GM12878 (cell line): ENCODE data around the gene REEP5. TPM values are rescaled to one million over a fixed set of nuclear protein-coding genes. Genes with fewer than 3 reads are reported as not detected.

Experiments
- ATAC-seq: fragments of 200-7000 bp; cut with Tn5 transposase; 3 replicates; pipeline ENCODE4 v1.9.1; 2020; ENCODE audit warnings: mild to moderate bottlenecking, moderate library complexity
- BruUV-seq: library from RNA; stranded (reverse); fragments of 400-500 nt; replicated peaks from 2 replicates; lab custom pipeline; 2021; lab: Mats Ljungman, UMichigan
- CTCF ChIA-PET: fragments of 300-600 bp; sonication (Branson Sonifier 250); formaldehyde crosslinking; extraction: SDS; loops from one replicate; lab custom pipeline; 2021; ENCODE audit warnings: inconsistent platforms; lab: Yijun Ruan, JAX
- POLR2A ChIA-PET: fragments of 350-600 bp; formaldehyde crosslinking; extraction: SDS; loops from one replicate; lab custom pipeline; 2021; ENCODE audit warnings: inconsistent platforms; lab: Charles Lee
- RAD21 ChIA-PET: fragments of 300-600 bp; sonication (Branson Sonifier 250); formaldehyde crosslinking; loops from one replicate; lab custom pipeline; 2023; ENCODE audit warnings: antibody characterized with exemption; ENCODE audit not compliant: unreplicated experiment; lab: Charles Lee
- SMC1A ChIA-PET: fragments of 300-600 bp; sonication (Branson Sonifier 250); formaldehyde crosslinking; loops from one replicate; lab custom pipeline; 2023; ENCODE audit not compliant: unreplicated experiment, uncharacterized antibody; lab: Charles Lee
- DNase-seq: peaks from one replicate; pipeline ENCODE4 v3.0.0-alpha.2; 2011; ENCODE audit warnings: low read depth, low spot score
- FAIRE-seq: peaks from 3 replicates; lab custom pipeline; 2011; peaks lifted over from hg19 to GRCh38; lab: Jason Lieb, UNC
- H2AFZ ChIP-seq: 2 replicates; pipeline ENCODE4 v1.6.0; 2011; ENCODE audit warnings: low read depth, low read length, control low read depth; ENCODE audit not compliant: control insufficient read depth
- H3K27ac ChIP-seq: 2 replicates; pipeline ENCODE4 v1.5.1; 2011; ENCODE audit warnings: control low read depth; ENCODE audit not compliant: control insufficient read depth, insufficient read depth
- H3K27me3 ChIP-seq, 2 experiments: replicated peaks in 1 of 2; 2 replicates each; pipeline versions ENCODE4 v1.6.0 to v1.6.1; 2011; ENCODE audit warnings: low read length in 1 of 2; ENCODE audit not compliant: control insufficient read depth in 2 of 2, insufficient read depth in 2 of 2
- H3K36me3 ChIP-seq, 2 experiments: 2 replicates each; pipeline ENCODE4 v1.5.1; 2011; ENCODE audit warnings: low read length in 1 of 2; ENCODE audit not compliant: control insufficient read depth in 2 of 2, insufficient read depth in 2 of 2
- H3K4me1 ChIP-seq: 2 replicates; pipeline ENCODE4 v1.6.1; 2011; ENCODE audit warnings: mild to moderate bottlenecking, low read length, moderate library complexity, mixed read lengths; ENCODE audit not compliant: control insufficient read depth, insufficient read depth
- H3K4me2 ChIP-seq: 2 replicates; pipeline ENCODE4 v1.6.0; 2011; ENCODE audit warnings: control low read depth; ENCODE audit not compliant: control insufficient read depth, insufficient read depth
- H3K4me3 ChIP-seq: fragments of 200-600 bp; sonication (generic); 2 replicates; pipeline ENCODE4 v1.5.1; 2016
- H3K79me2 ChIP-seq: 2 replicates; pipeline ENCODE4 v1.6.0; 2011; ENCODE audit warnings: low read length; ENCODE audit not compliant: control insufficient read depth, insufficient read depth
- H3K9ac ChIP-seq: 2 replicates; pipeline ENCODE4 v1.8.0; 2011; ENCODE audit warnings: low read length, control low read depth, mixed read lengths; ENCODE audit not compliant: control insufficient read depth, insufficient read depth
- H3K9me3 ChIP-seq: replicated peaks from 3 replicates; pipeline ENCODE4 v1.5.1; 2011; ENCODE audit warnings: mild to moderate bottlenecking, low read length; ENCODE audit not compliant: control insufficient read depth, insufficient read depth
- H4K20me1 ChIP-seq: 2 replicates; pipeline ENCODE4 v1.6.0; 2011; ENCODE audit not compliant: control insufficient read depth, insufficient read depth
- CUX1 ChIP-seq: IDR thresholded peaks from 2 replicates; pipeline ENCODE4 v1.6.1; 2012; ENCODE audit warnings: improper control_type of control experiment, low read depth, low read length; ENCODE audit not compliant: insufficient replicate concordance
- EED ChIP-seq: sonication (generic); IDR thresholded peaks from 2 replicates; pipeline ENCODE4 v1.6.1; 2016; ENCODE audit warnings: antibody characterized with exemption, low read depth
- EZH2 ChIP-seq: IDR thresholded peaks from 2 replicates; pipeline ENCODE4 v1.6.1; 2012; ENCODE audit warnings: low read depth, mild to moderate bottlenecking, control low read depth, inconsistent platforms, low read length, borderline replicate concordance; ENCODE audit not compliant: control insufficient read depth
- HDAC2 ChIP-seq: fragments of 200-600 bp; sonication (generic); IDR thresholded peaks from 2 replicates; pipeline ENCODE4 v1.6.1; 2017
- HDGF ChIP-seq: fragments of 450-650 bp; IDR thresholded peaks from 2 replicates; pipeline ENCODE4 v1.6.1; 2016; ENCODE audit warnings: antibody characterized with exemption
- IKZF2 ChIP-seq, 2 experiments: fragments of 450-650 bp; IDR thresholded peaks; 2 replicates each; pipeline ENCODE4 v1.6.1; 2017; ENCODE audit warnings: mild to moderate bottlenecking in 2 of 2, moderate library complexity in 2 of 2
- ZBED1 ChIP-seq: IDR thresholded peaks from 2 replicates; pipeline ENCODE4 v1.6.1; 2016; ENCODE audit warnings: borderline replicate concordance
- in situ Hi-C: fragments of 300-500 bp; cut with MboI; formaldehyde crosslinking; loops from 9 replicates; pipeline ENCODE4 v1.14.3; 2018; ENCODE audit warnings: mixed read lengths
- intact Hi-C: fragments of 100-400 bp; cut with micrococcal nuclease; formaldehyde crosslinking; loops from one replicate; pipeline ENCODE4 v1.14.2; 2022; ENCODE audit not compliant: unreplicated experiment
- polyA plus RNA-seq, 11 experiments: library from polyadenylated mRNA; depleted of rRNA in 4 of 11; unstranded in 6 of 11; stranded (reverse) in 5 of 11; fragments of >200 nt; fragmentation: Nextera tagmentation in 4 of 11; fragmentation: Illumina TruSeq in 1 of 11; extraction: Ambion mirVana in 4 of 11; extraction: Trizol in 1 of 11; gene quantifications; 1 replicate in 1 of 11; 2 replicates in 10 of 11; pipeline versions ENCODE4 v1.2.1 to v1.2.3, GENCODE V29; 2011 to 2016; ENCODE audit warnings: inconsistent platforms in 2 of 11, missing spikeins in 2 of 11, low read depth in 1 of 11
- total RNA-seq, 4 experiments: library from RNA; depleted of rRNA in 3 of 4; stranded (reverse); fragments of >200 nt in 3 of 4; fragmentation: Illumina TruSeq in 1 of 4; extraction: Trizol in 1 of 4; gene quantifications; 2 replicates each; pipeline versions ENCODE4 v1.2.1 to v1.2.3, GENCODE V29; 2013 to 2021

Gene REEP5
- total and polyA plus RNA-seq, 10 of the 15 experiments (the other 5 are each of a cell fraction or from before 2014, with no cell fraction given): 30.5 to 211 (median 113) TPM

- BruUV-seq: no TSS peak
- in situ Hi-C loops: no loop called here
- Histone ChIP-seq H3K27me3 (no peaks in the 10 kb centered on the region), H3K36me3 (no peaks in the 10 kb centered on the region), H3K4me2 (no peak overlapping the region), H3K4me1 (peaks cover 19% of the 10 kb centered on the region), H3K4me3 (no peak overlapping the region), H3K79me2 (no peaks in the 10 kb centered on the region), H3K9me3 (peaks cover 5% of the 10 kb centered on the region), H3K27ac (no peak overlapping the region), H4K20me1 (no peaks in the 10 kb centered on the region), H3K9ac (no peak overlapping the region), H2AFZ (no peak overlapping the region)
- FAIRE-seq (no peak), ATAC-seq (no peak), DNase-seq (no peak)
- SMC1A ChIA-PET: interaction anchor here (0.6 to 1.8 kb wide), 3 partner anchors 10 to 18 kb away, joined by 3 to 5 read pairs (median 4); no protein-coding TSS in a partner anchor
- TF ChIP-seq EZH2 (no peak), EED (no peak), ZBED1 (no peak), HDGF (no peak), HDAC2 (no peak), IKZF2 (IDR thresholded peaks at IDR 0.05) (no peak), CUX1 (no peak)
- RAD21 ChIA-PET: no interaction called here
- POLR2A ChIA-PET: interaction anchor here (0.7 to 1.0 kb wide), 2 partner anchors 42 to 80 kb away, joined by 3 read pairs; partner anchors contain the start of gene DCP2
- intact Hi-C loops: no loop called here
- CTCF ChIA-PET: interaction anchor here (1.2 to 2.7 kb wide), 3 partner anchors 11 to 34 kb away, joined by 3 to 8 read pairs (median 6); no protein-coding TSS in a partner anchor
Measured at GRCh38 chr5:112934366-112934663, 12.3 kb upstream of the REEP5 start.
